Measurements from ENCODE around the gene SEMA7A. TPM values are rescaled to one million over a fixed set of nuclear protein-coding genes. Genes with fewer than 3 reads are reported as not detected.

The SEMA7A gene
- total and polyA plus RNA-seq, 2 of the 4 experiments (the other 2 are of a cell fraction), result 30.5 to 87.3 TPM

DNA sequence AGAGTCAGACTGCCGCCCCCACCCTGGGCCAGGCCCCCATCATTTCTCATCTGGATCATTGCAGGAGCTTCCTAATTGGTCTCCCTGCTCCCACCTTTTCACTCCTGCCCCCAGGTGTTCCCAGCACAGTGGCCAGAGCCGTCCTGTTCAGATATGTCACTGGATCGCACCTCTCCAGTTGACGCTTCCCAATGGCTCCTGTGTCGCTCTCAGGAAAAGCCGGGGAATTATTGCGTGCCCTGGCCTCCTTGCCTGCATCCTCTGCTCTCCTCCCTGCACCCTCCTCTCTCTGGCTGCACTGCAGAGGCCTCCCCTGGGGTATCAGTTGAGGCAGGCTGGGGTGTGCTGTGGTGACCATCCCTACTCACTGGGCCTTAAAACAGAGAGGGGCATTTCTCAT, 40.9 kb downstream of the SEMA7A start:
- in situ Hi-C loops (cut with MboI; ENCODE audit: low sequenced_read_pairs), result no loop called here
- peak overlapping the region; percentile 66 for H2BK20ac ChIP-seq (ENCODE audit: low read depth, low read length)
- ChIA-PET POLR2A (ENCODE audit: unreplicated experiment) (no interaction called here), CTCF (interaction anchor here (2.8 kb wide), 1 partner anchor 10 kb away, joined by 11 read pairs; no protein-coding TSS in a partner anchor)
- peak overlapping the region; percentile 92 for H3K4ac ChIP-seq (ENCODE audit: low read depth, low read length)
- H2BK120ac ChIP-seq (ENCODE audit: low read depth, low read length), result peak overlapping the region; percentile 93
- peak overlapping the region; percentile 34 for H4K91ac ChIP-seq (ENCODE audit: insufficient read depth, low read depth, low read length)
- BruUV-seq (replicated peaks), result no TSS peak
- H3K4me3 ChIP-seq (ENCODE audit: insufficient read depth, low read depth, low read length), result no peak overlapping the region
- dilution Hi-C loops (cut with HindIII; ENCODE audit: low sequenced_read_pairs, unreplicated experiment), result no loop called here
- no peaks in the 10 kb centered on the region for H3K27me3 ChIP-seq (ENCODE audit: control insufficient read depth, insufficient read depth, low read length)
- no peak overlapping the region for H4K5ac ChIP-seq (ENCODE audit: low read depth, low read length)
- H2AFZ ChIP-seq (replicated peaks; ENCODE audit: low read length, poor library complexity), result peak overlapping the region; percentile 92
- H3K4me1 ChIP-seq (ENCODE audit: control insufficient read depth, insufficient read depth, low read length), result peaks cover 33% of the 10 kb centered on the region
- TF ChIP-seq SMC3 (IDR thresholded peaks at IDR 0.05; ENCODE audit: low read depth, low read length) (no peak), RCOR1 (IDR thresholded peaks at IDR 0.05; ENCODE audit: insufficient replicate concordance, low read length) (no peak), POLR2A (IDR thresholded peaks at IDR 0.05; ENCODE audit: low read depth, low read length) (no peak), MAZ (IDR thresholded peaks at IDR 0.05; ENCODE audit: borderline replicate concordance, low read depth, low read length) (no peak), NFE2L2 (IDR thresholded peaks at IDR 0.05; ENCODE audit: low read depth, low read length) (no peak), RFX5 (IDR thresholded peaks at IDR 0.05; ENCODE audit: low read depth, low read length) (no peak)
- H3K27ac ChIP-seq (ENCODE audit: insufficient read depth, low read length), result no peak overlapping the region
- 77% methylated on average over 4 of the region's 7 CpGs; no CpG with 5 or more reads in 1 of the 2 experiments for WGBS, 2 experiments (ENCODE audit: extremely low coverage in 2 of 2, insufficient read length in 1 of 2)
- no peak overlapping the region for H3K23ac ChIP-seq (ENCODE audit: low read depth, low read length)
- DNase-seq (no peak), ATAC-seq (ENCODE audit: low read depth) (no peak)
- peak overlapping the region; percentile 23 for H2BK5ac ChIP-seq (ENCODE audit: low read depth, low read length, poor library complexity, severe bottlenecking)
- H3K36me3 ChIP-seq (ENCODE audit: control insufficient read depth, insufficient read depth, low read length), result no peaks in the 10 kb centered on the region
- no peaks in the 10 kb centered on the region for H4K20me1 ChIP-seq (ENCODE audit: insufficient read depth, low read length)
- H3K56ac ChIP-seq (ENCODE audit: extremely low read depth, insufficient read depth, low read length), result no peak overlapping the region
- intact Hi-C loops (cut with micrococcal nuclease), result no loop called here
- peak overlapping the region; percentile 74 for H2AK9ac ChIP-seq (replicated peaks; ENCODE audit: low read depth, low read length, poor library complexity)
- H3K14ac ChIP-seq (replicated peaks; ENCODE audit: low read depth, low read length), result peak overlapping the region; percentile 66
- H3K9me3 ChIP-seq (ENCODE audit: control insufficient read depth, insufficient read depth, low read length), result no peaks in the 10 kb centered on the region
- H3K9me1 ChIP-seq (ENCODE audit: insufficient read depth, low read length), result peaks cover 34% of the 10 kb centered on the region
- no peak overlapping the region for H3K18ac ChIP-seq (ENCODE audit: low read depth, low read length)
- H2BK15ac ChIP-seq (ENCODE audit: low read depth, low read length), result peak overlapping the region; percentile 95; the same call in 2 of the 3 replicates
- H2AK5ac ChIP-seq (ENCODE audit: low read depth, low read length), result peak overlapping the region; percentile 97
- H3K79me1 ChIP-seq (ENCODE audit: low read depth in 1 of 2, low read length in 2 of 2), result peaks cover 0 to 14% of the 10 kb centered on the region in 2 experiments; a peak in 1 of 4 replicates
- H3K4me2 ChIP-seq (ENCODE audit: low read depth, low read length), result no peak overlapping the region
- H3K9ac ChIP-seq (ENCODE audit: low read depth, low read length), result no peak overlapping the region
- H4K8ac ChIP-seq (ENCODE audit: low read depth in 2 of 2, low read length in 2 of 2), result peak overlapping the region in 1 of 2 experiments; percentile 97; a peak in 3 of 4 replicates
